Endothelial cell (in vitro differentiated cells): ENCODE measurements around the gene MPO. TPM values are rescaled to one million over a fixed set of nuclear protein-coding genes. Genes with fewer than 3 reads are reported as not detected.

Source experiments
- DNase-seq: peaks from one replicate; pipeline ENCODE4 v3.0.0; 2021; ENCODE audit warnings: low spot score
- H3K27ac Mint-ChIP-seq: one replicate; pipeline ENCODE4 v1.8.0; 2021; ENCODE audit warnings: mixed read lengths, inconsistent platforms; ENCODE audit not compliant: unreplicated experiment
- H3K27me3 Mint-ChIP-seq: one replicate; pipeline ENCODE4 v1.8.0; 2021; ENCODE audit warnings: mild to moderate bottlenecking, moderate library complexity, mixed read lengths, inconsistent platforms; ENCODE audit not compliant: unreplicated experiment
- H3K36me3 Mint-ChIP-seq: one replicate; pipeline ENCODE4 v1.8.0; 2021; ENCODE audit warnings: mild to moderate bottlenecking, low read depth, mixed read lengths, inconsistent platforms; ENCODE audit not compliant: unreplicated experiment
- H3K4me1 Mint-ChIP-seq: one replicate; pipeline ENCODE4 v1.8.0; 2021; ENCODE audit warnings: mild to moderate bottlenecking, mixed read lengths, inconsistent platforms; ENCODE audit not compliant: unreplicated experiment
- H3K4me3 Mint-ChIP-seq: one replicate; pipeline ENCODE4 v1.8.0; 2021; ENCODE audit warnings: mild to moderate bottlenecking, mixed read lengths, inconsistent platforms; ENCODE audit not compliant: unreplicated experiment
- H3K9me3 Mint-ChIP-seq: one replicate; pipeline ENCODE4 v1.8.0; 2021; ENCODE audit warnings: mixed read lengths, inconsistent platforms; ENCODE audit not compliant: unreplicated experiment
- total RNA-seq: library from RNA; stranded (reverse); fragmentation: NEBNext Ultra II Directional; extraction: Animal tissue kit (Norgen Biotek cat#: 25700); gene quantifications from one replicate; pipeline ENCODE4 v1.2.1, GENCODE V29; 2021; ENCODE audit not compliant: unreplicated experiment
- TF ChIP-seq, protein P1 (sequence below): fragments of 200-600 bp; sonication (generic); IDR thresholded peaks from one replicate; pipeline ENCODE4 v1.5.0; 2021; ENCODE audit warnings: antibody characterized with exemption; ENCODE audit not compliant: unreplicated experiment

The MPO gene
- total RNA-seq, 1 donor from 2014 or later: not detected

DNA sequence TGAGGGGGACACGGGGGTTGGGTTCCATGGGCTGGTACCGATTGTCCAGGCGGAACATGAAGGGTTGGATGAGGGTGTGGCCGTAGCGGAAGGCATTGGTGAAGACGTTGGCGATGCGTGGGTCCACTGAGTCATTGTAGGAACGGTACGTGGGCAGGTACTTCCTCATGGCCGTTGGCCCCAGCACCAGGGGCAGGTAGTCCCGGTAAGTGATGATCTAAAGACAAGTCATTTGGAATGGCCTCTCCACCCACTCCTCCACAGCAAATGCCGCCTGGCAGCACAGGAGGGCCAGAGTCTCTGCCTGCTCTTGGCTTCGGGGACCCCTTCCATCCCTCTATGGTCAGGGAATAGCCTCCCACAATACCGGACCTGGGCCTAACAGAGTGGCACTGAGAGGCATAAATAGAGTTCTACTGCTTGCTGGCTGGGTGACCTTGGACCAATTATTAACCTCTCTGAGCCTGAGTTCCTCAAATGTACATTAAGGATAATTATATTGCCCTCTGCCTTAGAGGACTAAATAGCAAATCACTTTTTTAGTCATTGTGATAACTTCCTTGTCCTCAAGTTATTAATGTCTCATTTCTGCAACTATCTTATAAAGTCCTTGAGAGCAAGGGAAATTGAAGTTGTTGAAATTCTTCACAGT lies 7.2 kb downstream of the MPO start:
- no peak overlapping the region for H3K4me3 Mint-ChIP-seq
- TF ChIP-seq, protein P1, sequence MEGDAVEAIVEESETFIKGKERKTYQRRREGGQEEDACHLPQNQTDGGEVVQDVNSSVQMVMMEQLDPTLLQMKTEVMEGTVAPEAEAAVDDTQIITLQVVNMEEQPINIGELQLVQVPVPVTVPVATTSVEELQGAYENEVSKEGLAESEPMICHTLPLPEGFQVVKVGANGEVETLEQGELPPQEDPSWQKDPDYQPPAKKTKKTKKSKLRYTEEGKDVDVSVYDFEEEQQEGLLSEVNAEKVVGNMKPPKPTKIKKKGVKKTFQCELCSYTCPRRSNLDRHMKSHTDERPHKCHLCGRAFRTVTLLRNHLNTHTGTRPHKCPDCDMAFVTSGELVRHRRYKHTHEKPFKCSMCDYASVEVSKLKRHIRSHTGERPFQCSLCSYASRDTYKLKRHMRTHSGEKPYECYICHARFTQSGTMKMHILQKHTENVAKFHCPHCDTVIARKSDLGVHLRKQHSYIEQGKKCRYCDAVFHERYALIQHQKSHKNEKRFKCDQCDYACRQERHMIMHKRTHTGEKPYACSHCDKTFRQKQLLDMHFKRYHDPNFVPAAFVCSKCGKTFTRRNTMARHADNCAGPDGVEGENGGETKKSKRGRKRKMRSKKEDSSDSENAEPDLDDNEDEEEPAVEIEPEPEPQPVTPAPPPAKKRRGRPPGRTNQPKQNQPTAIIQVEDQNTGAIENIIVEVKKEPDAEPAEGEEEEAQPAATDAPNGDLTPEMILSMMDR: no peak
- no peak overlapping the region for H3K27ac Mint-ChIP-seq
- no peaks in the 10 kb centered on the region for H3K9me3 Mint-ChIP-seq
- peaks cover 6% of the 10 kb centered on the region for H3K27me3 Mint-ChIP-seq
- H3K4me1 Mint-ChIP-seq: no peaks in the 10 kb centered on the region
- no peaks in the 10 kb centered on the region for H3K36me3 Mint-ChIP-seq
- DNase-seq: no peak

GRCh38 chr17:58272367-58273280 lies 8.1 kb downstream of the MPO start:
- H3K4me1 Mint-ChIP-seq: no peaks in the 10 kb centered on the region
- no peak overlapping the region for H3K4me3 Mint-ChIP-seq
- H3K27ac Mint-ChIP-seq: no peak overlapping the region
- no peaks in the 10 kb centered on the region for H3K36me3 Mint-ChIP-seq
- TF ChIP-seq, protein P1: no peak
- no peak for DNase-seq
- no peaks in the 10 kb centered on the region for H3K9me3 Mint-ChIP-seq
- peaks cover 6% of the 10 kb centered on the region for H3K27me3 Mint-ChIP-seq

GRCh38 chr17:58271216-58271931 lies 9.4 kb downstream of the MPO start:
- DNase-seq: no peak
- H3K27me3 Mint-ChIP-seq: peaks cover 8% of the 10 kb centered on the region
- no peaks in the 10 kb centered on the region for H3K9me3 Mint-ChIP-seq
- no peaks in the 10 kb centered on the region for H3K4me1 Mint-ChIP-seq
- H3K36me3 Mint-ChIP-seq: no peaks in the 10 kb centered on the region
- TF ChIP-seq, protein P1: no peak
- H3K4me3 Mint-ChIP-seq: no peak overlapping the region
- no peak overlapping the region for H3K27ac Mint-ChIP-seq

- Mint-ChIP-seq H3K4me3 (no peak overlapping the region), H3K9me3 (no peaks in the 10 kb centered on the region), H3K4me1 (no peaks in the 10 kb centered on the region), H3K27ac (no peak overlapping the region), H3K36me3 (no peaks in the 10 kb centered on the region), H3K27me3 (peaks cover 10% of the 10 kb centered on the region)
- no peak for DNase-seq
- TF ChIP-seq, protein P1: peak; percentile 15
Observed at GRCh38 chr17:58270476-58271215, 10.1 kb downstream of the MPO start.
